Suprapubic skin (tissue), 4 donors: ENCODE measurements around the gene GUCA1A.

Experiments
- EP300 ChIP-seq: sonication (generic); formaldehyde crosslinking; IDR thresholded peaks from one replicate; pipeline ENCODE4 v1.6.1; 2017; ENCODE audit warnings: antibody characterized with exemption
- POLR2A ChIP-seq, 2 donors: fragments of 450-650 bp; IDR thresholded peaks; one replicate each; pipeline ENCODE4 v1.6.1; 2017; ENCODE audit warnings: antibody characterized with exemption in 2 of 2, mild to moderate bottlenecking in 2 of 2, moderate library complexity in 2 of 2
- POLR2AphosphoS5 ChIP-seq, 3 donors: sonication (generic); formaldehyde crosslinking; IDR thresholded peaks; one replicate each; pipeline ENCODE4 v1.6.1; 2017; ENCODE audit warnings: antibody characterized with exemption in 3 of 3
- TF ChIP-seq, protein P1 (sequence below), 2 donors: fragments of 200-600 bp in 1 of 2; fragments of 450-650 bp in 1 of 2; sonication (generic) in 1 of 2; IDR thresholded peaks; one replicate each; pipeline ENCODE4 v1.5.1; 2016 to 2019; ENCODE audit warnings: antibody characterized with exemption in 2 of 2, mild to moderate bottlenecking in 1 of 2, moderate library complexity in 1 of 2

DNA sequence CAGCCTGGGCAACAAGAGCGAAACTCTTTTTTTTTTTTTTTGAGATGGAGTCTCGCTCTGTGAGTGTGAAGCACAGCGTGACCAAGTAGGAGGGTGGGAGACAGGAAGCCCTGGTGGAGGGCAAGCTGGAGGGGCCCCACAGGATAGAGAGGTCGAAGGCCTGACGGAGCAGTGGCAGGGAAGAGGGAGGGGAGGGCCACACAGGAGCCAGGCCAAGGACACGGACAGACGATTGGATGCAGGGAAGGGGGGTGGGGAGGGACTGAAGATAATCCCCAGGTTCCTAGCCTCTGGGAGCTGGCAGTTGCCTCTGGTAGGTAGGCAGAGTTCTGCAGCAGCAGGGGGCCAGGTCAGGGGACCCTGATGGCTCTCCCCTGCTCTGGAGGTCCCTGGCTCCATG lies 10.8 kb upstream of the GUCA1A start:
- TF ChIP-seq POLR2A (IDR thresholded peaks at IDR 0.05) = no peak
- TF ChIP-seq, protein P1, sequence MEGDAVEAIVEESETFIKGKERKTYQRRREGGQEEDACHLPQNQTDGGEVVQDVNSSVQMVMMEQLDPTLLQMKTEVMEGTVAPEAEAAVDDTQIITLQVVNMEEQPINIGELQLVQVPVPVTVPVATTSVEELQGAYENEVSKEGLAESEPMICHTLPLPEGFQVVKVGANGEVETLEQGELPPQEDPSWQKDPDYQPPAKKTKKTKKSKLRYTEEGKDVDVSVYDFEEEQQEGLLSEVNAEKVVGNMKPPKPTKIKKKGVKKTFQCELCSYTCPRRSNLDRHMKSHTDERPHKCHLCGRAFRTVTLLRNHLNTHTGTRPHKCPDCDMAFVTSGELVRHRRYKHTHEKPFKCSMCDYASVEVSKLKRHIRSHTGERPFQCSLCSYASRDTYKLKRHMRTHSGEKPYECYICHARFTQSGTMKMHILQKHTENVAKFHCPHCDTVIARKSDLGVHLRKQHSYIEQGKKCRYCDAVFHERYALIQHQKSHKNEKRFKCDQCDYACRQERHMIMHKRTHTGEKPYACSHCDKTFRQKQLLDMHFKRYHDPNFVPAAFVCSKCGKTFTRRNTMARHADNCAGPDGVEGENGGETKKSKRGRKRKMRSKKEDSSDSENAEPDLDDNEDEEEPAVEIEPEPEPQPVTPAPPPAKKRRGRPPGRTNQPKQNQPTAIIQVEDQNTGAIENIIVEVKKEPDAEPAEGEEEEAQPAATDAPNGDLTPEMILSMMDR (IDR thresholded peaks at IDR 0.05) = no peak
- TF ChIP-seq POLR2AphosphoS5 (IDR thresholded peaks at IDR 0.05) = no peak
- TF ChIP-seq EP300 = no peak
